HepG2 (cell line): ENCODE measurements around the gene FAM181A. TPM values are rescaled to one million over a fixed set of nuclear protein-coding genes. Genes with fewer than 3 reads are reported as not detected.
A peak's percentile ranks its signal among the peaks of the same experiment; 100 is the strongest.

ENCODE experiments used
- ELK4 ChIP-seq: sonication (generic); formaldehyde crosslinking; IDR thresholded peaks from 2 replicates; pipeline ENCODE4 v1.9.0; 2021; ENCODE audit warnings: missing genetic modification reagents, borderline replicate concordance
- FOXA1 ChIP-seq, 2 experiments: fragments of 450-650 bp in 1 of 2; sonication (generic) in 1 of 2; formaldehyde crosslinking in 1 of 2; IDR thresholded peaks; 2 replicates each; pipeline versions ENCODE4 v1.4.0 to v1.6.1; 2016 to 2020; ENCODE audit warnings: missing genetic modification reagents in 1 of 2
- FOXJ3 ChIP-seq: sonication (generic); formaldehyde crosslinking; IDR thresholded peaks from 2 replicates; pipeline ENCODE4 v1.4.0; 2020; ENCODE audit warnings: missing genetic modification reagents, mild to moderate bottlenecking, borderline replicate concordance
- FOXP4 ChIP-seq: sonication (generic); formaldehyde crosslinking; IDR thresholded peaks from 2 replicates; pipeline ENCODE4 v1.4.0; 2020; ENCODE audit warnings: missing genetic modification reagents
- HES4 ChIP-seq: sonication (generic); formaldehyde crosslinking; IDR thresholded peaks from 2 replicates; pipeline ENCODE4 v1.9.0; 2021; ENCODE audit warnings: mild to moderate bottlenecking, missing genetic modification reagents, borderline replicate concordance
- JUND ChIP-seq: sonication (generic); formaldehyde crosslinking; IDR thresholded peaks from 2 replicates; pipeline ENCODE4 v1.8.0; 2022; ENCODE audit warnings: mild to moderate bottlenecking, missing genetic modification reagents
- NCOR1 ChIP-seq: fragments of 200-600 bp; sonication (generic); IDR thresholded peaks from 2 replicates; pipeline ENCODE4 v1.7.0; 2017; ENCODE audit warnings: antibody characterized with exemption, low read length, borderline replicate concordance
- SPEN ChIP-seq: sonication (generic); formaldehyde crosslinking; IDR thresholded peaks from 2 replicates; pipeline ENCODE4 v1.5.1; 2020; ENCODE audit warnings: low read depth, mild to moderate bottlenecking, missing genetic modification reagents
- STAG1 ChIP-seq: sonication (generic); formaldehyde crosslinking; IDR thresholded peaks from 2 replicates; pipeline ENCODE4 v1.4.0; 2020; ENCODE audit warnings: missing genetic modification reagents
- ZBTB7B ChIP-seq: sonication (generic); formaldehyde crosslinking; IDR thresholded peaks from 2 replicates; pipeline ENCODE4 v1.4.0; 2020; ENCODE audit warnings: missing genetic modification reagents
- ZGPAT ChIP-seq: IDR thresholded peaks from 2 replicates; pipeline ENCODE4 v1.6.1; 2016; ENCODE audit warnings: mild to moderate bottlenecking
- ZNF24 ChIP-seq: fragments of 450-650 bp; IDR thresholded peaks from 2 replicates; pipeline ENCODE4 v1.6.1; 2017; ENCODE audit warnings: antibody characterized with exemption, mild to moderate bottlenecking
- ZNF275 ChIP-seq: sonication (generic); formaldehyde crosslinking; IDR thresholded peaks from 2 replicates; pipeline ENCODE4 v1.8.0; 2022; ENCODE audit warnings: missing genetic modification reagents, mild to moderate bottlenecking, inconsistent platforms, borderline replicate concordance
- ZNF512B ChIP-seq: sonication (generic); formaldehyde crosslinking; IDR thresholded peaks from 2 replicates; pipeline ENCODE4 v1.5.1; 2020; ENCODE audit warnings: missing genetic modification reagents, mild to moderate bottlenecking, borderline replicate concordance
- ZNF746 ChIP-seq: sonication (generic); formaldehyde crosslinking; IDR thresholded peaks from 2 replicates; pipeline ENCODE4 v1.8.0; 2022; ENCODE audit warnings: mild to moderate bottlenecking, missing genetic modification reagents
- ZNF768 ChIP-seq: sonication (generic); formaldehyde crosslinking; IDR thresholded peaks from 2 replicates; pipeline ENCODE4 v1.4.0; 2020; ENCODE audit warnings: missing genetic modification reagents
- ZNF776 ChIP-seq: sonication (generic); formaldehyde crosslinking; IDR thresholded peaks from 2 replicates; pipeline ENCODE4 v1.4.0; 2020; ENCODE audit warnings: mild to moderate bottlenecking, missing genetic modification reagents
- polyA plus RNA-seq, 8 experiments: library from polyadenylated mRNA; depleted of rRNA in 3 of 8; stranded (reverse) in 7 of 8; unstranded in 1 of 8; fragments of >200 nt; fragmentation: Illumina TruSeq in 4 of 8; extraction: Trizol in 4 of 8; gene quantifications; 2 replicates each; pipeline versions ENCODE4 v1.2.1 to v1.2.3, GENCODE V29; 2011 to 2016; ENCODE audit warnings: low read depth in 4 of 8, missing spikeins in 1 of 8, mixed read lengths in 1 of 8; ENCODE audit not compliant: insufficient read depth in 1 of 8
- total RNA-seq, 5 experiments: library from RNA; depleted of rRNA; stranded (reverse); fragments of >200 nt; fragmentation: Illumina TruSeq; extraction: Trizol; gene quantifications; 2 replicates each; pipeline ENCODE4 v1.2.3, GENCODE V29; 2016; ENCODE audit warnings: low read depth in 1 of 5

The FAM181A gene
- total and polyA plus RNA-seq, 2 of the 13 experiments (the other 11 are each of a cell fraction or from before 2014, with no cell fraction given), result 1.1 to 1.5 TPM

GRCh38 chr14:93905623-93906022, 21.5 kb upstream of the FAM181A start (continued):
- TF ChIP-seq ELK4 (no peak), FOXP4 (CRISPR knock-in tag) (peak; percentile 54; the same call in 1 of the 2 replicates), FOXJ3 (CRISPR knock-in tag) (peak; percentile 66), SPEN (CRISPR knock-in tag) (peak; percentile 43; the same call in 1 of the 2 replicates), ZNF512B (CRISPR knock-in tag) (no peak), ZGPAT (CRISPR knock-in tag) (peak; percentile 46; the same call in 1 of the 2 replicates), ZNF776 (CRISPR knock-in tag) (no peak), JUND (CRISPR knock-in tag) (no peak), ZNF24 (no peak), ZNF768 (CRISPR knock-in tag) (no peak), HES4 (CRISPR knock-in tag) (no peak), ZNF275 (peak; percentile 51; the same call in 1 of the 2 replicates), FOXA1 (IDR thresholded peaks at IDR 0.05) (no peak), FOXA1 (CRISPR knock-in tag; IDR thresholded peaks at IDR 0.05) (0 out of 2 replicates have a peak, but pooled peaks have one; percentile 18), ZNF746 (0 out of 2 replicates have a peak, but pooled peaks have one; percentile 28), STAG1 (CRISPR knock-in tag) (no peak), ZBTB7B (CRISPR knock-in tag) (peak; percentile 75), NCOR1 (0 out of 2 replicates have a peak, but pooled peaks have one; percentile 17)
